Progenitor cell of endocrine pancreas (in vitro differentiated cells): ENCODE measurements around the gene GGACT. TPM values are rescaled to one million over a fixed set of nuclear protein-coding genes. Genes with fewer than 3 reads are reported as not detected.

Experiments
- DNase-seq: peaks from one replicate; pipeline ENCODE4 v3.0.0; 2021; ENCODE audit warnings: low spot score; ENCODE audit not compliant: unreplicated experiment
- H3K27ac Mint-ChIP-seq: 2 replicates; pipeline ENCODE4 v1.8.0; 2021; ENCODE audit warnings: mild to moderate bottlenecking, moderate library complexity, mixed read lengths
- H3K27me3 Mint-ChIP-seq: 2 replicates; pipeline ENCODE4 v1.8.0; 2021; ENCODE audit warnings: mixed read lengths
- H3K36me3 Mint-ChIP-seq: 2 replicates; pipeline ENCODE4 v1.8.0; 2022; ENCODE audit warnings: mixed read lengths; ENCODE audit not compliant: insufficient read depth
- H3K4me1 Mint-ChIP-seq: 2 replicates; pipeline ENCODE4 v1.8.0; 2021; ENCODE audit warnings: low read depth, mixed read lengths
- H3K4me3 Mint-ChIP-seq: 2 replicates; pipeline ENCODE4 v1.8.0; 2021; ENCODE audit warnings: low read depth, mild to moderate bottlenecking, moderate library complexity, mixed read lengths
- H3K9me3 Mint-ChIP-seq: 2 replicates; pipeline ENCODE4 v1.8.0; 2021; ENCODE audit warnings: low read depth, mixed read lengths
- long read RNA-seq: library from polyadenylated mRNA; unstranded; transcript quantifications from one replicate; pipeline ENCODE4 v2.0.0, GENCODE V29; 2020
- total RNA-seq: library from RNA; stranded (reverse); gene quantifications from 2 replicates; pipeline ENCODE4 v1.2.1, GENCODE V29; 2021
- TF ChIP-seq, protein P1 (sequence below): fragments of 200-600 bp; sonication (generic); IDR thresholded peaks from one replicate; pipeline ENCODE4 v1.5.0; 2021; ENCODE audit warnings: antibody characterized with exemption, mild to moderate bottlenecking; ENCODE audit not compliant: unreplicated experiment

The GGACT gene
- total RNA-seq, result 3.0 and 3.7 TPM in 2 replicates
- long read RNA-seq, partial matches to known transcripts, result 4 of 8 reads
- long read RNA-seq, other reads (novel, unspliced or antisense), result 3 of 8 reads

DNA sequence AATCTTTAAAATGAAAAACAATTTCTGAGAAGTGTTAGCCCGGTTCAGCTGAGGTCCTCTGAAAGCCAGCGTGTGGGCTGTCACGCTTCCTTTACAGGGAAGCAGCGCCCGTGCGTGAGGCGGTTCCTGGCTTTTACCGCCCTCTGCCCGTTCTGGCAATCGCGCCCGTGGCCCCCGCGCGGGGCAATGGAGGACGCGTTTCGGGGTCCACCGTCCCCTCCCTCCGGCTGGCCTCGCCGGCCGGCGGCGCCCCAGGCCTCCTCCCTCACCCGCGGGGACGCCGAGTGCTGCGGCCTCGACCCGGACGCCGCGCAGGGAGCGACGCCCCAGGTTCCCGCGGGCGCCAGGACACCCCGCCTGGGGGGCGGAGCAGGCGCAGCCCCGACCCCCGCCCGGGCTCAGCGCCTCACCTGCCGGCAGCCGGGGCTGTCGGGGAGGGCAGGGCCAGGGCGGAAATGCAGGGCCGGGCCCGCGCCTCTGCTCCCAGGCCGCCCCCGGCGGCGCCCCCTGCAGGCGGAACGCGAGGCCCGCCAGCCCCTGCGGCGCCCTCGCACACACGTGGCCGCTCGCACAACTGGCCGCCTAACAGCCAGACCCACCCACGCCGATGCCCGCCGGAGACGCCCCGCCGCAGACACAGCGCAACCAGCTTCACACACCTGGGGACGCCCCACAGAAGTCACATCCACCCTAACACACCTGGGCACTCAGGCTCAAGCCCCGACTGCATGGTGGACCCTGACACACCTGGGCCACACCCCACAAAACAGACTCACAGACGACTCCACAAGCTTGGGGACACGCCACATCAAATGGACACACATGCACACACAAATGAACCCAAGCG, at the start of gene GGACT:
TSS of gene GGACT (minus strand) at position 459 of the 847 bp plus-strand sequence. CDS start 56,198 bp downstream, outside the sequence.
- peak; percentile 71 for DNase-seq
- Mint-ChIP-seq H3K36me3 (no peaks in the 10 kb centered on the region), H3K27ac (no peak within 1 kb of the TSS), H3K27me3 (peaks cover 12% of the 10 kb centered on the region), H3K4me1 (peaks cover 4% of the 10 kb centered on the region), H3K9me3 (no peaks in the 10 kb centered on the region), H3K4me3 (peak within 1 kb of the TSS; percentile 72)
- TF ChIP-seq, protein P1, sequence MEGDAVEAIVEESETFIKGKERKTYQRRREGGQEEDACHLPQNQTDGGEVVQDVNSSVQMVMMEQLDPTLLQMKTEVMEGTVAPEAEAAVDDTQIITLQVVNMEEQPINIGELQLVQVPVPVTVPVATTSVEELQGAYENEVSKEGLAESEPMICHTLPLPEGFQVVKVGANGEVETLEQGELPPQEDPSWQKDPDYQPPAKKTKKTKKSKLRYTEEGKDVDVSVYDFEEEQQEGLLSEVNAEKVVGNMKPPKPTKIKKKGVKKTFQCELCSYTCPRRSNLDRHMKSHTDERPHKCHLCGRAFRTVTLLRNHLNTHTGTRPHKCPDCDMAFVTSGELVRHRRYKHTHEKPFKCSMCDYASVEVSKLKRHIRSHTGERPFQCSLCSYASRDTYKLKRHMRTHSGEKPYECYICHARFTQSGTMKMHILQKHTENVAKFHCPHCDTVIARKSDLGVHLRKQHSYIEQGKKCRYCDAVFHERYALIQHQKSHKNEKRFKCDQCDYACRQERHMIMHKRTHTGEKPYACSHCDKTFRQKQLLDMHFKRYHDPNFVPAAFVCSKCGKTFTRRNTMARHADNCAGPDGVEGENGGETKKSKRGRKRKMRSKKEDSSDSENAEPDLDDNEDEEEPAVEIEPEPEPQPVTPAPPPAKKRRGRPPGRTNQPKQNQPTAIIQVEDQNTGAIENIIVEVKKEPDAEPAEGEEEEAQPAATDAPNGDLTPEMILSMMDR, result peak; percentile 86

DNA sequence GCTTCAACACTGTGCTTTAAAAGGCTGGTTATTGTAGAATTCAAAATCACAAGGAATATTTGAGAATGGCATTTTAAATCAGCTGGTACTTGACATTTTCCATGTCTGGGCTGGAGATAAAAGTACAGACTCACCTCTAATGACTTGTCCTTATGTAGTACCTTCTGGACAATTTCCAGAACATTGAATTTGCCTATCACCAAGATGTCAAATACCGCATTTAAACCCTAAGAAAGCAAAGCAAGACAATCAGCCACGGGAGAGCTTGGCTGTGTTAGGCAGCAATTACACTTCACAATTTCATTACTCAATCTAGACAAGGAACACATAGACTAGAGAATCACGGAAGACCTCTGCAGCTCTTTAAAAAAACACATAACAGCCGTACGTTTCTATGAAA, 49.2 kb upstream of the GGACT start:
- no peak overlapping the region for H3K4me3 Mint-ChIP-seq
- H3K4me1 Mint-ChIP-seq, result no peaks in the 10 kb centered on the region
- H3K9me3 Mint-ChIP-seq, result no peaks in the 10 kb centered on the region
- peaks cover 24% of the 10 kb centered on the region for H3K36me3 Mint-ChIP-seq
- DNase-seq, result no peak
- TF ChIP-seq, protein P1, result no peak
- H3K27ac Mint-ChIP-seq, result no peak overlapping the region
- H3K27me3 Mint-ChIP-seq, result no peaks in the 10 kb centered on the region

DNA sequence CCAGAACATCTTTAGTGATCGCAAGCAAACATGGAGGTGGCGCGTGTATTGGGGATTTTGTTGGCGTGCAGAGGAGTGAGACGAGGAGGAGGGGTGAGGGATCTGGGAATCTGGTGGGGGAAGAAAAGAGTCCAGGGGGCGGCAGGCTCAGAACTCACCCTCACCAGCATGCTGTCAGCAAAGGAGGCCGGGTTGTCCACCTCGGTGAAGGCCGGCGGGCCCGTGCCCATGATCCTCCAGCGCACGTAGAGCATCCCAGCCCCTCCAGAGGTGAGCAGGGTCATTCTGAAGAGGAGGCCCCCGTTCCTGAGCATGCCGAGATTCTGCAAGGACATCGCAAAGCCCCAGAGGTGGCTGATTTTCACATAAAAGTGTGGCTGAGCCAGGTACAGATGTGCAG, 48.8 kb upstream of the GGACT start:
- Mint-ChIP-seq H3K27ac (no peak overlapping the region), H3K36me3 (peaks cover 24% of the 10 kb centered on the region)

DNA sequence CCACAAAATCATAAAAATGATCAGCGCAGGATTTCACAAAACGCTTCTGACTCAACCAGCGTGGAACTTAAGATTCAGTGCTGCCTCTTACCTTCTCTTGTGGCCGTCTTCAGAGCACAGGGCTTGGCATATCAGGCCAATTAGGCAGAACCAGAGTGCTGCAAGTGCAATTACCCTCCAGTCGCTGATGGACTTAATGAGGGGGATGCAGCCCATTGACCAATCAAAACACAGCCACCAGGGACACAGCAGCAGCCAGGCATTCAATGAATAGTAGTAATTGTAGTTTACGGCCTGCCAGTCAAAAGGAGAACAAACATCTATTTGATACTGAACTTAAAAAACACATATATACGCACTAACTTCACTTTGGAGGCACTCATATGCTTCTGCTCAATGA, 47.9 kb upstream of the GGACT start:
- H3K4me1 Mint-ChIP-seq, result no peaks in the 10 kb centered on the region
- H3K4me3 Mint-ChIP-seq, result no peak overlapping the region
- TF ChIP-seq, protein P1, result no peak
- DNase-seq, result no peak
- no peak overlapping the region for H3K27ac Mint-ChIP-seq
- H3K9me3 Mint-ChIP-seq, result no peaks in the 10 kb centered on the region
- H3K36me3 Mint-ChIP-seq, result peaks cover 18% of the 10 kb centered on the region
- no peaks in the 10 kb centered on the region for H3K27me3 Mint-ChIP-seq

More for the DNA sequence above, 48.8 kb upstream of the GGACT start:
- H3K4me3 Mint-ChIP-seq, result no peak overlapping the region
- H3K9me3 Mint-ChIP-seq, result no peaks in the 10 kb centered on the region
- H3K27me3 Mint-ChIP-seq, result no peaks in the 10 kb centered on the region
- no peak for DNase-seq
- TF ChIP-seq, protein P1, result no peak
- H3K4me1 Mint-ChIP-seq, result no peaks in the 10 kb centered on the region

DNA sequence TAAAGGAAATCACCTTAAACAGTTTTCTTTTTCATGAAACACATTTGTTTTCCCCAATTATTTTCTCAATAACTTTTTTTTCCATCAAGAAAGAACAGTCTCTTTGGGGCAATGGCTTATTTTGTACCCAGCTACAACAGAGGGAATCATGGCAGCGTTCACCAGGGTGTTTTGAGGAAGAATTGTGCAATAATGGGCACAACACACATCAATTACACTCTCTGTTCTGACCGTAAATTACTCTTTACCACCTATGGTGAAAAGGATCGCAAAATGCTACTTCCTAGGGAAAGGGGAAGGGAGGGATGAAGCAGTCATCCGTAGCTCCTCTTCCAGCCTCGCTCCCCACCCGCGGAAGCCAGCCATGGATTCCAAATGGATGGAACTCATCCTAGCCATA, 47.4 kb upstream of the GGACT start:
- no peak for DNase-seq
- Mint-ChIP-seq H3K9me3 (no peaks in the 10 kb centered on the region), H3K27me3 (no peaks in the 10 kb centered on the region), H3K27ac (no peak overlapping the region), H3K4me3 (no peak overlapping the region), H3K36me3 (peaks cover 16% of the 10 kb centered on the region), H3K4me1 (no peaks in the 10 kb centered on the region)
- TF ChIP-seq, protein P1, result no peak
